ENCODE data around the gene ACIN1.

The ACIN1 gene

DNA sequence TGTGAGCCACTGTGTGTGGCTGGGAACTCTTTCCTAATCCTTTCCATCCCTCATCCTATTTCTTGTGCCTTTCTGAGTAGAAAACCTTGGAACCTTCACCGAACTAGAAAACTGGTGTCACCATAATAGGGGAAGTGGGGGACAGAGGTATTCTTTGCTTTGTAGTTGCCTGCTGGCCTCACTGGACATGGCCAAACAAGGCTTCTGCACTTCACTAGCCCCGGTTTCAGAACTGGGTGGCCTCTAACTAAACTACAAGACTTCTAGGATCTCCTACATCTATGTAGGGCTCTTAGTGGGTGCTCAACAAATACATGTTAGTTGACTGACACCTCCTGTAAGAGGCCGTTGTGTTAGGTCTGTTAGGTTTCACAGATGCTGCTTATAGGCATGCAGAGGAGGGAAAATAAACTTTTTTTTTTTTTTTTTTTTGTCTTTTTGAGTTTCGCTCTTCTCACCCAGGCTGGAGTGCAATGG is 10.4 kb upstream of the ACIN1 start:
- DNase-seq, result no peak

- DNase-seq, result no peak
These were observed 9.8 kb upstream of the ACIN1 start, which contains the start of gene CIROP for GRCh38 chr14:23104591-23105347. CIROP (minus strand) TSS chr14:23104989; CDS start chr14:23104920, 69 bp downstream.

- DNase-seq, result no peak
These were observed 9.2 kb upstream of the ACIN1 start for GRCh38 chr14:23104070-23104590.

DNA sequence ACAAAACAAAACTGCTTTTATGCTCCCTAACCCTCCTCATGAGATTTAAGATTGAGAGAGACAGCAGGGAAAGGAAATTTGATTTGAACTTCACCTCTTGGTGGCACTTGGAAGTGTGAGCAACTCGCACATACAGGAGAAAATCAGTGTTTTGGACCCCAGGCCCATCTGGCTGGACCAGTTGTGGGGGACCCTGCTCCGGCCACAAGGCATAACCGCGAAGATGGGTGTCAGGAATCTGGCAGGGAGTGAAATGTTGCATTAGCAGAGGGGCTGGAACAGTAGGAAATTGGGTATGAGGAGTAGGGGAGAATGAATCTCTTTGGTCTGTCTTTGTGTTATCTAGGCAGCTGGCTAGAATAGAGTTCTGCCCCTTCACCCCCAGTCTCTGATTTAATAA is 8.6 kb upstream of the ACIN1 start:
- no peak for DNase-seq

DNA sequence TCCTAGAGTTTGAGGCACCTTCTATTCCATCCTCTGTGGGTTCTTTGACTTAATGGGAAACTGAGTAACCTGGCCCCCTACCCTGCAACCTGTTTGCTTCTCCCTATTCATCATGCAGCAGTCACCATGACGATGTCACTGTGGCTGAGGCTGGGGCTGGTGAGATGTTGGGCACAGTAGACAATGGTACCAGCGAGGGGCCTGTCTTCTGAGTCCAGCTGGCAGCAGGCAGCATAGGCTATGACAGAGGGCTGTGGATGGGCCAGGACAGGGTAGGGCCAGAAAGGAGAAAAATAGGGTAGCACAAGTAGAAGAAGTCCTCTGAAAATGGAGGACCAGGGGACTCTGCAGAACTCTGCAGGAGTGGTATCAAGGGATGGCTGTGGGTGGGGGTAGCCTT is 7.9 kb upstream of the ACIN1 start:
- no peak for DNase-seq

DNA sequence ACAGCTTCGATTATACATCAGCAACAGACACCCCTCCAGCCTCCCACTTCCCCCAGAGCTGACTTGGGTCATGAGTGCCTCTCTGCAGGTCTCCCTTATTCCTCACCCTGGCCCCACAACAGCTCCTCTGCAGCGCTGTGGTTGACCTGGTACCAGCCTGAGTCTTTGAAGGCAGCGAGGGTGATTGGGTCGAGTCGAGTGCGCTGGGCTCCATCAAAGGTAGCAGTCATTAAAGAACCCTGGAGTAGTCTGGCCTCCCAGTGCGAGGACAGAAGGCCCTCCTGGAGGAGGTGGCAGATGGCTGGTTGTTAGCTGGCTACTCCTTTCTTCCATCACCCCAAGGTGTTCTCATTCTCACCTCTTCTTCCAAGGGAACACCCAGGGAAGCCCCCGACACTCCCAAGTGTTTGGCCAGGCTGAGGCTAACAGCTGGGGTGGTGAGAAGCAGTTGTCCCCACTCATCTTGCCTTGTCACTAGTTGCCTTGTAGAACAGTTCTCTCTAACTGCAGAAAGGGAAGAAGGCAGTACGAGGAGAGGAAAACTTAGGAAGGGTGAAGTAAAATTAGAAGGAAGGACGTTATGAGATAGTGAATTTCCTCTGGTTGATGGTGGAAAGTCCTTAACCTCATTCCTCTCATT is 7.2 kb upstream of the ACIN1 start:
- DNase-seq, result no peak

GRCh38 chr14:23101213-23101970 is 6.5 kb upstream of the ACIN1 start:
- no peak for DNase-seq

DNA sequence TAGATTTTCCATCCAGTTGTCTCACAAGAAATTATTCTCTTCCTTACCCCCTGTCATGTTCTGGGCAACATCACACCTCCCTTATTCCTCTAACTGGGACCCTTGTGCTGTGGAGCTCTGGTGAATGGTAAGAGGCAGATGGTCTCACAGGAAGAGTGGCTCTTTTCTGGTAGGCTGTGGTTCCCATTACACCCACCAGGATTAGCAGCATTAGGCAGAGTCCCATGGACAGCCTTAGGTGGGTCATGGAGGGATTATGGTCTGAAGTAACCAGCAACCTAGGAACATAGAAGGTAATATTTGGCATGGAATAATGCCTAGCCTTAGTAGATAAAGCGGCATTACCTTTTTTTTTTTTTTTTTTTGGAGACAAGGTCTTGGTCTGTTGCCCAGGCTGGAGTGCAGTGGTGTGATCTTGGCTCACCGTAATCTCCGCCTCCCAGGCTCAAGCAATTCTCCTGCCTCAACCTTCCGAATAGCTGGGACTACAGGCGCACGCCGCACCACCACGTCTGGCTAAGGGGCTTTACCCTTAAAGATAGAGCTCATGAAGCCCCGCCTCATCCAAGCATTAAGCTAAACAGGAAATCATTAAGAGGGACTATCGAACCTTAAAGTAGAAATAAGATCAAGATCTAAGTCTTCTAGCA is 4.4 kb upstream of the ACIN1 start:
- DNase-seq, result no peak

DNA sequence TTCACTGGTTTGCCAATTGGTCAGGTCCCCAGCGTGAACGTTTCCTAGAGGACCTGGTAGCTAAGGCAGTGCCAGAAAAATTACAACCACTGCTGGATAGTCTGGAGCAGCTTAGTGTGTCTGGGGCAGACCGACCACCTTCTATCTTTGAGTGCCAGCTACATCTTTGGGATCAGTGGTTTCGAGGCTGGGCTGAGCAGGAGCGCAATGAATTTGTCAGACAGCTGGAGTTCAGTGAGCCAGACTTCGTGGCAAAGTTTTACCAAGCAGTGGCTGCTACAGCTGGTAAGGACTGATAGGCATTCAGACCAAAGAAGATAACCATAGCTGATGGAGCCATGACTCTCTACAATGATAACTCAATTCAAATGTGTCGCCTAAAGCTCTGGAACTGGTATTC is 2.9 kb upstream of the ACIN1 start:
- no peak for DNase-seq

DNA sequence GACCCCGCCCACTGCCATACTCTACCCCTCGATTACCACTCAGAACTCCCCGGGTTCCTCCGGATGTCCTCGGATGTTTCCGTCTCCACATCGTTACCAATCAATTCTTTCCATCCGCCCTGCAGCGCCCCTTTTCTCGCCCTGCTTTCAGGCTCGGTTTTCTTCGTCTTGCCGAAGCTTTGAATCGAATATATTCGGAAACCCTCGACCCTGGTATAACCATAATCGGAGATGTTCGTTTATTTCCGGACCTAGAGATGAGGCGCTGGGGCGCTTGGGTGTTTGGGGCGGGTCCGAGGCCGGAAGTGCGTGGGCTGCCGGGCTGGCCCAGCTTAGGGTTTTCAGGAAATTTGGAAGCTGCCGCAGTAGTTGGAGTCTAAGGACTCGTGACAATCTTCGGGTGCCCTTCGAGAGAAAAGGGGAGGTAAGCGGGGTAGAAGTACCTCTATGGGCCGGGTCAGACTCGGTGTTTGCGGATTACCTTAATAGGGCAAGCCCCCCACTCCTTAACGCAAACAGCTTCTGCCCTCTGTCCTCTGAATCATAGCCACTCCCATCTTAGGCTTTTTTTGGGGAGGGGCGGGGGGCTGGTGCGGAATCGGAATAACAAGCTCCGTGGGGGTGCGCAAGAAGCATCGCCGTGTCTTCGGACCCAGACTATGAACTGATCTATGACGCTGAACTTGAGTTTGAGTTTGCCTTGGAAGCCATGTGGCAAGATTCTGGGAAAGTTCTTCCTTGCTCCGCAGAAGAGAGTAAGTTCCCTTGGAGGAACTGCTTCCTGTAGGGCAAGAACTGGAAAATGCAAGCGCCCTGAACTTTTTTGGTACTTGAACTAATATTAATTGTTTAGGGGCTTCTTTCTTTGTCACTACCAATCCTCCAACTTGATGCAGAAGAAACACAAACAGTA is 516 bp upstream of the ACIN1 start, which contains the start of gene C14orf119:
C14orf119 (plus strand) TSS at position 310 of the 913 bp plus-strand sequence. CDS start 2,154 bp downstream, outside the sequence.
- DNase-seq, result peak; percentile 99

- no peak for DNase-seq
These were observed 808 bp downstream of the ACIN1 start for GRCh38 chr14:23093991-23094665.

- no peak for DNase-seq
These were observed 1.4 kb downstream of the ACIN1 start for GRCh38 chr14:23093526-23093925.

GRCh38 chr14:23093104-23093503 is 1.8 kb downstream of the ACIN1 start:
- no peak for DNase-seq

DNA sequence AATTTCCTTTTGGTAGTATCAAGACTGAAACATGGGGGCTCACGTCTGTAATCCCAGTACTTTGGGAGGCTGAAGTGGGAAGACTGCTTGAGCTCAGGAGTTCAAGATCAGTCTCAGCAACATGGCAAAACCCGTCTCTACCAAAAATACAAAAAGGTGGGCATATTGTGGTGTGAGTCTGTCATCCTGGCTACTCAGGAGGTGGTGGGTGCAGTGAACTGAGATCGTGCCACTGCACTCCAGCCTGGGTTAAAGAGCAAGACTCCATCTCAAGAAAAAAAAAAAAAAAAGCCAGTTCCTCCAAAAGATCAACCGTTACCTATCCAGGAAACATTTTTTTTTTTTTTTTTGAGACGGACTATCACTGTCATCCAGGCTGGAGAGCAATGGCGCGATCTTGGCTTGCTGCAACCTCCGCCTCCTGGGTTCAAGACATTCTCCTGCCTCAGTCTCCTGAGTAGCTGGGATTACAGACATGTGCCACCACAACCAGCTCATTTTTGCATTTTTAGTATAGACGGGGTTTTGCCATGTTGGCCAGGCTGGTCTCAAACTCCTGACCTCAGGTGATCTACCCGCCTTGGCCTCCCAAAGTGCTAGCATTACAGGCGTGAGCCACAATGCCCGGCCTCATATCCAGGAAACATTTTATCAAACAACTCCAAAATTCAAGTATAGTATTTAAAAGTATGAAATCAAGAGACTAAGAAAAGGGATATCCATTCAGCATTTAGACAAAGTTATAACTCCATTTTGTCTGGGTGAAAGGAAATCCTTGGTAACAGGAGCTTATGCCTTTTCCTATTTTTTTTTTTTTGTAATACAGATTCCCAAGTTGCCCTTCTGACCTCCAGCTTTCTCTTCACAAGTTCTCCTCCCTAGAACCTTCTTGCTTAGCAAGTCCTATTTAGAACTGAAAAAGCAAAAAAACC is 3.4 kb downstream of the ACIN1 start:
- no peak for DNase-seq

GRCh38 chr14:23090254-23090636 is 4.7 kb downstream of the ACIN1 start:
- no peak for DNase-seq

GRCh38 chr14:23089498-23090253 is 5.3 kb downstream of the ACIN1 start:
- no peak for DNase-seq

- no peak for DNase-seq
These were observed 8.4 kb downstream of the ACIN1 start for GRCh38 chr14:23086565-23086964.

DNA sequence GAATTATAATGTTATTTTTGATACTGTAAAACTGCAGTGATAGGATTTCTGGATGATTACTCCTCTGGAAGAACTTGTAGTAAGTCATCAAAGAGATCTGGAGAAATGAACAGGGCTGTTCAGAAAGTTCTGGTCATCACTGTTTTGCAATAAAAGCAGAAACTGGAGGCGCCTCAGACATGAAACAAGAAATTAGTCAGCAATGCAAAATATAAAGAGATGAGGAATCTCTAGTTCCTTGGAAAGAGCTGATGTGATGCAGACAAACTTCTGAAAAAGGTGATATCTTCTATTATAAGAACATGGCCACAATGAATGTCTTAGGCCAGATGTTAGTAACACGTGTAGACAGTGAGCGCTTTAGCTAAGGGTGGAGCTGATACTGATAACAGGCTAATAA is 9.5 kb downstream of the ACIN1 start:
- no peak for DNase-seq

- no peak for DNase-seq
These were observed 14.5 kb downstream of the ACIN1 start for GRCh38 chr14:23080474-23080873.
